Neural progenitor cell (in vitro differentiated cells): ENCODE results near the gene UQCC3.

Source experiments
- CTCF ChIP-seq: fragments of 200-600 bp; sonication (generic); IDR thresholded peaks from 2 replicates; pipeline ENCODE4 v1.5.1; 2017; ENCODE audit warnings: antibody characterized with exemption, mild to moderate bottlenecking
- EZH2 ChIP-seq: fragments of 200-600 bp; sonication (generic); IDR thresholded peaks from 2 replicates; pipeline ENCODE4 v1.6.1; 2017; ENCODE audit warnings: antibody characterized with exemption, mild to moderate bottlenecking, moderate library complexity
- EZH2phosphoT487 ChIP-seq: fragments of 200-600 bp; sonication (generic); IDR thresholded peaks from 2 replicates; pipeline ENCODE4 v1.6.1; 2017; ENCODE audit warnings: antibody characterized with exemption

DNA sequence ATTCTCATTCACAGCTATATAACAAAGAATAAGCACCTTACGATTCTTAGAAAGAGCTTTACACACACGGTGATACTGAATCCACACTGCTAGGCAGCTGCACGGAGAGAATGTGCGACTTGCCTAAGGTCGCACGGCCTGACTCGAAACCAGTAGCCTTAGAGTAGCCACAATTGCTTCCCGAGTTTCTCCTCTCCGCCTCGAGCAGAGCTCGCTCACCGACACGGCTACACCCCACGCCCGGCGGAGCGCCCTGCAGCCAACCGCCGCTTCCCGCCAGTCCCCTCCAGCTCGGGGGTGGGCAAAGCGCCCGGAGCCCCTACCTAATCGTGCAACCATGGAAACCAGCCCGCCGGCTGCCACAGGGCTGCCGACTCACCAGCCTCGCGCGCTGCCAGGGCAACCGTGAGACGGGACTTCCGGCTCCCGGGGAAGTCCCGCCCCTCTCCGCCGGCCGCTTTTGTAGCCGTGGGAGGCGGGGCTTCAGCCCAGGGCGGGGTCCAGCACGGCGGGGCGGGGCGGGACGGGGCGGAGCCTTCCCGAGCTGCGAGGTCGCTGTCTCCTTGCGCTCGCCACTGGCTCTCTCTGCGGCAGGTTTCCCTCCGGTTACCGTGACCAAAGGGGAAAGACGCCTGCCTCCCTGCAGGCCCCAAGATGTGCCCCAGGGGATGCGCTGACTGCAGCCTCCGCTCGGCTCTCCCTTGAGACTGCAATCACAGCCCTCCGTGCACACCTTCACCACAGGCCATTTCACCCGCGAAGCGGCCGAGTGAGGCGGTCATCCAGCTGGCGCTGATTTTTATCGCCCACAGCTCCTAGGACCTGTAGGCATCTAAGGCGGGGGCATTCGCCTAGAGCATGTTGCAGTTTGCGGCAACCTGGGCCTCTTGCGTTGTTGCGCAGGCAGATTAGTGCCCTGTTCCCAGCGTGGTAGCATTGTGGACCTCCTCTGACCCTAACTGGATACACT is 34.7 kb downstream of the UQCC3 start:
- TF ChIP-seq CTCF (no peak), EZH2 (no peak), EZH2phosphoT487 (no peak)
